ENCODE measurements around the gene DCAF8.

GRCh38 chr1:160307118-160307791 is 44.9 kb upstream of the DCAF8 start:
- TF ChIP-seq CTCF (conservative IDR thresholded peaks at IDR 0.05; ENCODE audit: low read length) (no peak), EZH2phosphoT487 (IDR thresholded peaks at IDR 0.05; ENCODE audit: borderline replicate concordance) (no peak)

Data from Loucy (cell line).